ENCODE measurements around the gene CDADC1. TPM values are rescaled to one million over a fixed set of nuclear protein-coding genes. Genes with fewer than 3 reads are reported as not detected.

Gene CDADC1
- total and polyA plus RNA-seq, 2 of the 13 experiments (the other 11 are each of a cell fraction or from before 2014, with no cell fraction given) = 2.4 to 9.0 TPM

- no peak for TF ChIP-seq STAT5B (CRISPR knock-in tag; IDR thresholded peaks at IDR 0.05)
- TF ChIP-seq ETS1 (CRISPR knock-in tag; IDR thresholded peaks at IDR 0.05) = no peak
- peak; percentile 63 for TF ChIP-seq ZNF777 (CRISPR knock-in tag; IDR thresholded peaks at IDR 0.05)
- TF ChIP-seq ZNF18 (CRISPR knock-in tag; IDR thresholded peaks at IDR 0.05; ENCODE audit: insufficient replicate concordance) = no peak
- no peak for TF ChIP-seq ZNF567 (CRISPR knock-in tag; IDR thresholded peaks at IDR 0.05; ENCODE audit: borderline replicate concordance)
- TF ChIP-seq SUZ12 (IDR thresholded peaks at IDR 0.05; ENCODE audit: low read depth, low read length) = no peak
- no peak for TF ChIP-seq MATR3 (CRISPR knock-in tag; IDR thresholded peaks at IDR 0.05)
- TF ChIP-seq ZNF230 (CRISPR knock-in tag; IDR thresholded peaks at IDR 0.05) = no peak
- no peak for TF ChIP-seq PBX3 (CRISPR knock-in tag; IDR thresholded peaks at IDR 0.05; ENCODE audit: borderline replicate concordance)
- peak; percentile 21; the same call in 1 of the 2 replicates for TF ChIP-seq KLF6 (CRISPR knock-in tag; IDR thresholded peaks at IDR 0.05)
- TF ChIP-seq MTERF4 (CRISPR knock-in tag; IDR thresholded peaks at IDR 0.05) = no peak
- TF ChIP-seq ZNF253 (CRISPR knock-in tag; IDR thresholded peaks at IDR 0.05; ENCODE audit: borderline replicate concordance) = 0 out of 2 replicates have a peak, but pooled peaks have one; percentile 44
- no peak for TF ChIP-seq CENPT (CRISPR knock-in tag; IDR thresholded peaks at IDR 0.05; ENCODE audit: low read depth)
- no peak for TF ChIP-seq MEIS1 (CRISPR knock-in tag; IDR thresholded peaks at IDR 0.05; ENCODE audit: borderline replicate concordance)
- TF ChIP-seq CCAR2 (optimal IDR thresholded peaks at IDR 0.05; ENCODE audit: low read depth, low read length) = no peak
- no peak for TF ChIP-seq NCOA2 (CRISPR knock-in tag; IDR thresholded peaks at IDR 0.05)
- TF ChIP-seq THAP7 (CRISPR knock-in tag; IDR thresholded peaks at IDR 0.05) = no peak
- TF ChIP-seq ZKSCAN8 (CRISPR knock-in tag; IDR thresholded peaks at IDR 0.05; ENCODE audit: borderline replicate concordance) = no peak
- no peak for TF ChIP-seq HOXA7 (CRISPR knock-in tag; IDR thresholded peaks at IDR 0.05)
Measured at GRCh38 chr13:49247643-49248621, at the start of gene CDADC1 (continued).

Measured in HepG2 (cell line).